Neural crest cell (in vitro differentiated cells): Measurements from ENCODE around the gene HDAC4. TPM values are rescaled to one million over a fixed set of nuclear protein-coding genes. Genes with fewer than 3 reads are reported as not detected.
A peak's percentile ranks its signal among the peaks of the same experiment; 100 is the strongest.

Experiments
- DNase-seq: peaks from one replicate; pipeline ENCODE4 v3.0.0; 2021; ENCODE audit warnings: low read depth, mixed read lengths, low spot score
- H3K27ac Mint-ChIP-seq: one replicate; pipeline ENCODE4 v1.8.0; 2021; ENCODE audit warnings: mild to moderate bottlenecking, mixed read lengths; ENCODE audit not compliant: unreplicated experiment
- H3K27me3 Mint-ChIP-seq: 2 replicates; pipeline ENCODE4 v1.8.0; 2021; ENCODE audit warnings: low read depth, mild to moderate bottlenecking, mixed read lengths
- H3K36me3 Mint-ChIP-seq: 2 replicates; pipeline ENCODE4 v1.8.0; 2021; ENCODE audit warnings: low read depth, mild to moderate bottlenecking, mixed read lengths
- H3K4me1 Mint-ChIP-seq: 2 replicates; pipeline ENCODE4 v1.8.0; 2021; ENCODE audit warnings: mixed read lengths
- H3K4me3 Mint-ChIP-seq: one replicate; pipeline ENCODE4 v1.8.0; 2021; ENCODE audit warnings: mild to moderate bottlenecking, mixed read lengths
- H3K9me3 Mint-ChIP-seq: 2 replicates; pipeline ENCODE4 v1.8.0; 2021; ENCODE audit warnings: mixed read lengths
- total RNA-seq: library from RNA; stranded (reverse); gene quantifications from 2 replicates; pipeline ENCODE4 v1.2.1, GENCODE V29; 2021
- TF ChIP-seq, protein P1 (sequence below): fragments of 200-600 bp; sonication (generic); conservative IDR thresholded peaks from 2 replicates; pipeline ENCODE4 v1.5.0; 2021; ENCODE audit warnings: antibody characterized with exemption, mild to moderate bottlenecking

HDAC4 gene
- total RNA-seq, 1 donor from 2014 or later = 52.1 TPM

DNA sequence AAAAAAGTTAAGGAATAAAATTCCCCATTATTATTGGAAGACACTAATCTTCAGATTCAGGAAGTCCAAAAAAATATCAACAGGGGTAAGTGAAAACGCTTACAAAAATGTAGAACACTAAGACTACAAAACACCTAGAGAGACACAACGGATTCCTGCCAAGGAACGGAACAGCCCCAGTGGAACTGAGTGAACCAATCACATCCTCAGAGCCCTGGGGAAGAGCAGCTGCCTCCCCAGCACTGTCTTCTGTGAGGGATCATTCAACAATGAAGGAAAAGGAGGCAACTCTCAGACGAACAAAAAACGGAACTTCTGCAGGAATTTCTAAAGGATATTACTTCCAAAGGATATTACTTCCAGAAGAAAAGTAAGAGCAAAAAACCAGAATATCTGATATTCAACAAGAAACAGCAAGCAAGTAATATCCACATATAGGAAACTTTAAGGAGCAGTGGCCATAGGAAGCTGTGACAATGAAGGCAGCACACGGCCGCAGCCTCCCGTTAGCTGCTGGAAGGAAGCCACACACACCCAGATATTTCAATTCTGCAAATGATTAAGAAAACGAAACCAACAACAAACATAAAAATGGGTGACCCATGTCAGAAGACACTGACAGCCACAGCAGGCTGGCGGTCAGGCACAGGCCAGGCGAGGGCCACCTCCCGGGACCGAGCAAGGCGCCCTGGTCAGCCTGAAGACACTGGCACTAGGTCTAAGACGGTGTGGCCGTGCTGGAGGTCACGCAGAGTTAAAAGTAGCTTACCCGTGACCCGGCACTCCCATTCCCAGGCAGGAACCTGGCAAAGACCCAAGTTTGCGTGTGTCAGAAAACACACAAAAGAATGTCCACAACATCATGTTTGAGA, 81.8 kb downstream of the HDAC4 start:
- no peaks in the 10 kb centered on the region for H3K27me3 Mint-ChIP-seq
- peaks cover 9% of the 10 kb centered on the region for H3K9me3 Mint-ChIP-seq
- H3K4me3 Mint-ChIP-seq = no peak overlapping the region
- DNase-seq = no peak
- H3K4me1 Mint-ChIP-seq = peaks cover 68% of the 10 kb centered on the region
- TF ChIP-seq, protein P1, sequence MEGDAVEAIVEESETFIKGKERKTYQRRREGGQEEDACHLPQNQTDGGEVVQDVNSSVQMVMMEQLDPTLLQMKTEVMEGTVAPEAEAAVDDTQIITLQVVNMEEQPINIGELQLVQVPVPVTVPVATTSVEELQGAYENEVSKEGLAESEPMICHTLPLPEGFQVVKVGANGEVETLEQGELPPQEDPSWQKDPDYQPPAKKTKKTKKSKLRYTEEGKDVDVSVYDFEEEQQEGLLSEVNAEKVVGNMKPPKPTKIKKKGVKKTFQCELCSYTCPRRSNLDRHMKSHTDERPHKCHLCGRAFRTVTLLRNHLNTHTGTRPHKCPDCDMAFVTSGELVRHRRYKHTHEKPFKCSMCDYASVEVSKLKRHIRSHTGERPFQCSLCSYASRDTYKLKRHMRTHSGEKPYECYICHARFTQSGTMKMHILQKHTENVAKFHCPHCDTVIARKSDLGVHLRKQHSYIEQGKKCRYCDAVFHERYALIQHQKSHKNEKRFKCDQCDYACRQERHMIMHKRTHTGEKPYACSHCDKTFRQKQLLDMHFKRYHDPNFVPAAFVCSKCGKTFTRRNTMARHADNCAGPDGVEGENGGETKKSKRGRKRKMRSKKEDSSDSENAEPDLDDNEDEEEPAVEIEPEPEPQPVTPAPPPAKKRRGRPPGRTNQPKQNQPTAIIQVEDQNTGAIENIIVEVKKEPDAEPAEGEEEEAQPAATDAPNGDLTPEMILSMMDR = no peak
- H3K27ac Mint-ChIP-seq = peak overlapping the region; percentile 85
- peaks cover 28% of the 10 kb centered on the region for H3K36me3 Mint-ChIP-seq

DNA sequence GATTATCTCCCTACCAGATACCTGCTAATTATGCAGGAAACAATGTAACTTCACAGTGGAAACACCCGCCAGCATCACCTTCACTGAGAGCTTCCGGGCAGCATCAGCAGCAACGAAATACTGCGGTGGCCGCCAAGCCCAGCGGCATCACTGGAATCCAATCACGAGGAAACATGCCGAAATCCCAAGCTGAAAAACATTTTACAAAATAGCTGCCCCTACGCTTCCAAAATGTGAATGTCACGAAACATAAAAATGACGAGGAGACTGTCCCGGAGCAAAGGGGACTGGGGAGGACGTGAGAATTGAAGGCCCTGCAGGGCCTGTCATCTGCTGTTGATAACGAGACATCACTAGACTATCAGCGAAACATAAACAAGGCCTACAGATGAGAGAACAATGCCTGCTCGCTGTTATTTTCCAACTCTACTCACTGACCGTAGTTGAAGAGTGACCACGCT, 82.6 kb downstream of the HDAC4 start:
- H3K9me3 Mint-ChIP-seq = peaks cover 9% of the 10 kb centered on the region
- H3K27ac Mint-ChIP-seq = peak overlapping the region; percentile 71
- H3K27me3 Mint-ChIP-seq = no peaks in the 10 kb centered on the region
- peaks cover 29% of the 10 kb centered on the region for H3K36me3 Mint-ChIP-seq
- DNase-seq = no peak
- H3K4me1 Mint-ChIP-seq = peaks cover 71% of the 10 kb centered on the region
- no peak overlapping the region for H3K4me3 Mint-ChIP-seq
- TF ChIP-seq, protein P1 = no peak

DNA sequence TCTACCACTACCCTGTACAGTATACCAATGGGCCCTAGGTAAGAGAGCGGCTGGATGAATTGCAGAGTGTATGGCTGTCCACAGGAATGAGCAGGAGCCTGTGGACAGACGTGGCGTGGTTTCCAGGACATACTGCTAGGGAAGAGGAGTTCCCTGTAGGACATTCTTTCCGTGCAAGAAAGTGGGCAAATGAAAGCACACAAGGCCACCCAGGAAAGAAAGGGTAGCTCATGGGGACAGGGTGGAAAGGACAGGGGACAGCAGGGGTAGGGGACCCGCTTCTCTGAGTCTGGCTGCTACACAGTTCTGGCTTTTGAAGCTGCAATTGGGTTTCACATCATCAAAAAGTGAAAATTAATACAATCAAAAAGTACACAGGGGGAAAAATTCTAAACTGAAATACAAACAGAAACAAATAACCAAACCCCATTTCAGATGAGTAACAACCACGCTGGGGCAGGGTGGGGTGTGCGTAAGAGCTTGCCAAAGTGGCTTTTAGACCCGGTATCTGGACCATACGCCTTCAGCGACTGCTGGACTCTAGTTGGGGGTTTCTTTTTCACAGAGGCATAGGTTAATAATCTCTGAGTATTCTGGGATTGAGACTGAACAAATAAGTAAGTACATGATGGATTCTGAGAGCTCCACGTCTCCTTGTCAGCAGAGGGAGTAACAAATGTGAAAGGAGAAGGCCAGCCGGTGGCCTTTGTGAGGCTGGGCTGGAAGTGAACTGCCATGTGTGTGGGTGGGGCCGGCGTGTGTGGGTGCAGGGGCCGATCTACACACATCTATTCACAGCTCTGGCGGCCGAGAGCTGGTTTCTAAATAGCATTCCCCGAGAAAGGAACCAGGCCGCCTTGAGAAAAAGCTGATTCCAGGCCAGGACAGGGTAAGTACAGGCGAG, 84.0 kb downstream of the HDAC4 start:
- TF ChIP-seq, protein P1 = no peak
- no peak for DNase-seq
- Mint-ChIP-seq H3K36me3 (peaks cover 24% of the 10 kb centered on the region), H3K9me3 (peaks cover 9% of the 10 kb centered on the region), H3K4me3 (peak overlapping the region; percentile 7), H3K4me1 (peaks cover 67% of the 10 kb centered on the region), H3K27me3 (no peaks in the 10 kb centered on the region), H3K27ac (peak overlapping the region; percentile 88)

DNA sequence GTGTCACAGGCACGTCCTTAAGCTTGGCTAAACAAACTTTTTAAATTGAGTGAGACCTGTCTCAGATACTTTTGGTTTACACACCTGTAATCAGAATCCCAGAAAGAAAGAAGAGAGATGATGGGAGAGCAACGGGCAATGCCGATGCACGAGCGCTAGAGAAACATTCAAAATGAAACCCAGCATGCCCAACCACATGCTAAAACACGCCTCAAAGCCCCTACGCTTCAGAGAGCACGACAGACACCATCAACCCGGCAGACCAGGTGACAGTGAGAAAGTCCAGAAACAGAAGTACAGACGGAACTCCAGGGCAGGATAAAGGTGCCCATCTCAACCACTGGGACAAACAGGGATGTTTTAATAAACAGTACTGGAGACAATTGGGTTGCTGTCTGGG, 85.5 kb downstream of the HDAC4 start:
- TF ChIP-seq, protein P1 = no peak
- Mint-ChIP-seq H3K4me1 (peaks cover 69% of the 10 kb centered on the region), H3K27ac (no peak overlapping the region), H3K4me3 (no peak overlapping the region), H3K9me3 (peaks cover 7% of the 10 kb centered on the region), H3K36me3 (peaks cover 20% of the 10 kb centered on the region), H3K27me3 (no peaks in the 10 kb centered on the region)
- no peak for DNase-seq

DNA sequence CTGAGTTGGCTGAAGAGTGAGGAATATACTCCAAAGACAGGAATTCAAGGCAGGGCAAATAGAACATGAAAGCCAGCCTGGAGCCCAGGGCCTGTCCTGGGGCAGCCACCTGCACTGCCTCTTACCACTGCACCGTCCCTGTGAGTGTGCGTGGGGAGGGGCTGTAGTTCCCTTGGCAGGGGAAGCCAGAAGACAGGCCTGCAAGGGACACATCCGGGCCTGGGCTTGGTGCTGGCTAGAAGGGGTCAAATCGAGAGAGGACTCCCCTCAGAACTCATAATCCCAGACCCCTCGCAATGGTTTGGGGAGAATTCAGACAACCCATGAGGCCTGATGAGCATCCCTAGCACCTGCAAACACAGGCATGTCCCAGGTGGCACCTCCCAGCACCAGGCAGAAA, 87.0 kb downstream of the HDAC4 start:
- Mint-ChIP-seq H3K4me3 (no peak overlapping the region), H3K4me1 (peaks cover 73% of the 10 kb centered on the region), H3K36me3 (peaks cover 20% of the 10 kb centered on the region), H3K9me3 (peaks cover 7% of the 10 kb centered on the region), H3K27me3 (no peaks in the 10 kb centered on the region), H3K27ac (no peak overlapping the region)
- no peak for DNase-seq
- TF ChIP-seq, protein P1 = no peak
